GM12874 (cell line): ENCODE measurements around the gene LRRC31.

Experiments
- CTCF ChIP-seq: IDR thresholded peaks from 2 replicates; pipeline ENCODE4 v1.5.1; 2011; ENCODE audit warnings: low read depth, mild to moderate bottlenecking, control low read depth, low read length, moderate library complexity; ENCODE audit not compliant: insufficient read depth

LRRC31 gene

DNA sequence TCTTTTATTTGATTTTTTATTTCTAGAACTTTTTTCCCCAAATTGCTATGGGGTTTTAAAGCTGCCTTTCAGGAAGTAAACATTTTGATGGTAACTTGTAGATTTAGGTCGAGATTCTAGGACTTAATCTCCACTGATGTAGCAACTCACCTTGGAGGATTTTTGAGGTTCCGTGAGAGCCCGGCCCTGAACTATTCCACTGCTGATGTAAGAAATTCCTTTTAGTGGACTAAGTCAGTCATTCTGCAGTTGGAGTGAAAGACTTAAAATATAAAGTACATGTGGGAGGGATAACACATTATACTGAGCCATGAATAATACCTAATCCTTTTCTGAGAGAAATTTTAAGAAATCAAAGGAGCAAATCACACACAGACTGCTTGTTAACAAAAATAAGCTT lies 44.4 kb downstream of the LRRC31 start:
- TF ChIP-seq CTCF: no peak

GRCh38 chr3:169822983-169823382 lies 46.8 kb downstream of the LRRC31 start:
- no peak for TF ChIP-seq CTCF

GRCh38 chr3:169822540-169822939 lies 47.2 kb downstream of the LRRC31 start:
- no peak for TF ChIP-seq CTCF

DNA sequence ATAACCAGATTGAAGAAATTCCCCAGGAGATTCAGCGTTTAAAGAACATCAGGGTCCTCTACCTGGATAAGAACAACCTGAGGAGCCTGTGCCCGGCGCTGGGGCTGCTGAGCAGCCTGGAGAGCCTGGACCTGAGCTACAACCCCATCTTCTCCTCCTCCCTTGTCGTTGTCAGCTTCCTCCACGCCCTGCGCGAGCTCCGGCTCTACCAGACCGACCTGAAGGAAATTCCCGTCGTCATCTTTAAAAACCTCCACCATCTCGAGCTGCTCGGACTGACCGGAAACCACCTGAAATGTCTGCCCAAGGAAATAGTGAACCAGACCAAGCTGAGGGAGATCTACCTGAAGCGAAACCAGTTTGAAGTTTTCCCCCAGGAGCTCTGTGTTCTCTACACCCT lies 47.6 kb downstream of the LRRC31 start:
- TF ChIP-seq CTCF: no peak

GRCh38 chr3:169818316-169818715 lies 51.4 kb downstream of the LRRC31 start:
- no peak for TF ChIP-seq CTCF

DNA sequence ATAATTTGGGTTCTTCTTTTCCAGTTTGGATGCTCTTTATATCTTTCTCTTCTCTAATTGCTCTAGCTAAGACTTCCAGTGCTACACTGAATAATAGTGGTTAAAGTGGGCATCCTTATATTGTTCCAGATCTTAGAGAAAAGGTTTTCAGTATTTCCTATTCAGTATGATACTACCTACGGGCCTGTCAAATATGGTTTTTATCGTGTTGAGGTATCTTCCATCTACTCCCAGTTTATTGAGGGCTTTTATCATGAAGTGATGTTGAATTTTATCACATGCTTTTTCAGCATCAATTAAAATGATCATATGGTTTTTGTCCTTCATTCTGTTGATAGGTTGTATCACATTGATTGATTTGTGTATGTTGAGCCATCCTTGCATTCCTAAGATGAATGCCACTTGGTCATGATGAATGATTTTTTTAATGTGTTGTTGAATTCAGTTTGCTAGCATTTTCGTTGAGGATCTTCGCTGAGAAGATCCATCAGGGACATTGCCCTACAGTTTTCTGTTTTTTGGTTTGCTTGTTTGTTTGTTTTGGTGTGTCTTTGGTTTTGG lies 54.1 kb downstream of the LRRC31 start:
- no peak for TF ChIP-seq CTCF

DNA sequence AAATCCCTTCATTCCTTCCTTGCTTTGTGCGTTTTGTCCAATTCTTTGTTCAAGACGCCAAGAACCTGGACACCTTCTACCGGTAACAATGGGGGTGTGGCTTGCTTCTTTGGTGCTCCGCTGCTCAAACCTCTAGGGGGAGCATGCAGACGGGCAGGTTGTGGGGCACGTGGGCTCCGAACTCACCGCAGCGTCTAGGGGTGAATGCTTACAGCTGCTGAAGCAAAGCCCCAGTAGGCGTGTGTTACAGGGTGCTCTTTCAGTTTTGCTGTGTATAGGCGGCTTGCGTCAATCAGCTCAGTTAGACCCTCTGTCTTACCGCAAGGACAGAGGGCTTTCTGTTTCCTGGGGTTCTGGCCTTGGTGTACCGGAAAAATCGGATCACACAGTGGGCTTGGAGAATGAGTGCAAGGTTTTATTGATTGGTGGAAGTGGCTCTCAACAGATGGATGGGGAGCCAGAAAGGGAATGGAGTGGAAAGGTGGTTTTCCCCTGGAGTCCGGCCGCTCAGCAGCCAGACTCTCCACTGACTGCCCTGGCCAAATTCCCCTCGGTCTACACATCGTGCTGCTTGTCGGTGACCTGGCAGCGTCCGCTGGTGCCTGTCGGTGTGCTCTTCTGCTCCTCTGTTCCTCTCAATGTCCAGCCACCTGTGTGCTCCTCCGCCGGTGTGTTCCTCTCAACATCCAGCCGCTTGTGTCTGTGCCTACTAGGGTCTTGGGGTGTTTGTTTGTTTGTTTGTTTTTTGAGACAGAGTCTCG lies 55.8 kb downstream of the LRRC31 start:
- TF ChIP-seq CTCF: peak; percentile 77
